ENCODE results near the gene ACSS3.
"Not testable (repeated sequence)": the region's sequence is repeated elsewhere in the genome, so short reads cannot be mapped to it uniquely, and the experiment has no call there.

The ACSS3 gene

DNA sequence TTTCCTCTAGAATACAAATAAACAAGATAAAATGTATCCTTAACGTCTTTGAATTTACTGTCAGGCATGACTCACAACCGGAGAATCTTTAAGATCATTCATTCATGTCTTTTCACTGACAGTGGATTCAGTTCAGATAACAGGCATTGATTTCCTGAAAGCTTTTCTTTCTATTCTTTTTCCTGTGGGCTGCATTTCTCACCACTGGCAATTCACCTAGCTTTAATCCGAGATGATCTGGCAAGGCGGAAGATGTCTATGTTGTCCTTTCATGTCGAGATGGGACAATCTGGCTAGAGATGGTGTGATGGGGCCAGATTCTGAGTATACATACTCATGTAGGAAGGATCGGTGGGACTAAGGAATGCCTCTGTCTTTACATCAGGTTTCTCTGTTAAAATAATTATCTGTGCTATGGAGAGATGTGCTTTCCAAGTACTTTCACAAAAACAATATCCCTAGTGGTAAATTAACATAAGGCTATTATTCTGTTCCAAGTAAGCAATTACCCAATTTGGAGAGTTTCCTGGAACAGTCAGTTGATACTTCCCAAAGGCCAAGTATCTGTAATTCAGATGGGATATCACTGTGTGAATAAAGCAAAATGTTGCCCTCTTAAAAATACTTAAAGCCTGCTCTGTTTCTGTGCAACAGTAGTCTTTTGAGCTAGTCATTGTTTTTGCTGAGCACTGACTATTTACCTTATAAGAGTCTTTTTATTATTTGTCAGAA lies 17.8 kb downstream of the ACSS3 start:
- peak; percentile 34 for DNase-seq (ENCODE audit: low spot score)

DNA sequence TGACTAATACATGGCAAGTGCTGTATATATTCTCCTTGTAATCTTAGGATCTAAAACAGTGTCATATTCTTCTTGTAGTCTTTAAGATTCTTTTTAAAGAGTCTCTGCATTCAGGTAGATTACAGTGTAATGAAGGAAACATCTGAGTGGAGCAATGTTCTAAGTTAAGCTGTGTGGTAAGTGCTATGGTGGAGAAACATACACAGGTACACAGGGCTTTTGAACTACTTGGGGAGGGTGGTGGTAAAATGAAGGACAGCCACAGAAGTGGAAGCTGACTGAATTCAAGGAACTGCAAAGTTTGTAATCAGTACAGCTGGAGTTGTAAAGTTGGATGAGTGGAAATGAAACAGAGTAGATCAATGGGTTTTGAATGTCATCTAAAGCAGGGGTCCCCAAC lies 27.8 kb downstream of the ACSS3 start:
- DNase-seq (ENCODE audit: low spot score), result no peak

DNA sequence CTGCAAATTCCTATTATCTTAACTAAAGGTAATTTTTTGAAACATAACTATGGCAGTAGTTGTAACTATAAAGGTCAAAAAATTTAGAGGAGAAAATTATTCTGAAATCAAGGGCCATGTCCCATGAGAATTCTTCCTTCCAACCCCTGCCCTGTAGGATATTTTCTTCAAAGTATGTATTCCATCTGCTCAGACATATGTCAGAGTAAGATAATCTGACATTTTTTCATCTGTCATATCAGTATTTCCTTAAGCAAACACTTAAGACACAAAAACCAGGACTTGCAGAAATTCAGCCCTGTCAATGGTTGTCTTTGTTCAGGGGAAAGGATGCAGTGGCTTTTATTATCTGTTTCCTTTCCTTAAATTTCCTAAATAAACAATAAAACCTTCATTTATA lies 36.3 kb downstream of the ACSS3 start:
- no peak for DNase-seq (ENCODE audit: low spot score)

DNA sequence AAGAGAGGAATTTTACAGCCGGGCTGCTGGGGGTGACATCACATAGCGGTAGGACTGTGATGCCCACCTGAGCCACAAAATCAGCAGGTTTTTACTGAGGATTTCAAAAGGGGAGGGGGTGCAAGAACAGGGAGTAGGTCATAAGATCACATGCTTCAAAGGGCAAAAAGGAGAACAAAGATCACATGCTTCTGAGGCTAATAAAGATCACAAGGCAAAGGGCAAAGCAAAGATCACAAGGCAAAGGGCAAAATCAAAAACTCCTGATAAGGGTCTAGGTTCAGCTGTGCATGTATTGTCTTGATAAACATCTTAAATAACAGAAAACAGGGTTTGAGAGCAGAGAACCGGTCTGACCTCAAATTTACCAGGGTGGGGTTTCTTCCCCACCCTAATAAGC lies 41.2 kb downstream of the ACSS3 start:
- not testable (repeated sequence) for DNase-seq (ENCODE audit: low spot score)

DNA sequence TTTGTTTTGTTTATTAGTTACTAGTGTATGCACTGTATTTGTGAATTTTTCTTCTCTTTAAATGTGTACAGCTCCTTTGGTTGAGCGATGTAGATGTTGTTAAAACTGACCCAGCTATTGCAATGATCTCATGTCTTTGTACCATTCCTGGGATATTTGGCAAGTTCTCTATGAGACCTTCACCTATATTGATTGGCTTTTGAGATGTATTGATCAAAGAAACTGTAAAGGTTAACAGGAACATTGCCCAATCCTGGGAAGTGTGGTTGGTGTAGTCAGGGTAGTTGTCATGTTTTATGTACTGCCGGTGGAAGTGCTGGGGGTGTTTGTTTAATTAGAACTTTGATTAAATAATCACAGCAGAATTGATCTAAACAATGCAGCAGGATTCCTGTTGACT lies 43.1 kb downstream of the ACSS3 start:
- DNase-seq (ENCODE audit: low spot score), result no peak

DNA sequence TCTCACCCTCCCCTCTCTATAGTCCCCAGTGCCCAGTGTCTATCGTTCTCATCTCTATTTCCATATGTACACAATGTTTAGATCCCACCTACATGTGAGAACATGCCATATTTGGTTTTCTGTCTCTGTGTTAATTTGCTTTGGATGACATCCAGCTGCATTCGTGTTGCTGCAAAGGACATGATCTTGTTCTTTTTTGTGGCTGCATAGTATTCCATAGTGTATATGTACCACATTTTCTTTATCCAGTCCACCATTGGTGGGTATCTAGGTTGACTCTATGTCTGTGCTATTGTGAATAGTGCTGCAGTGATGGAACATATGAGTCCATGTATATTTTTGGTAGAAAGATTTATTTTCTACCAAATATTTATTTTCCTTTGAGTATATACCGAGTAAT lies 45.7 kb downstream of the ACSS3 start:
- DNase-seq (ENCODE audit: low spot score), result no peak

DNA sequence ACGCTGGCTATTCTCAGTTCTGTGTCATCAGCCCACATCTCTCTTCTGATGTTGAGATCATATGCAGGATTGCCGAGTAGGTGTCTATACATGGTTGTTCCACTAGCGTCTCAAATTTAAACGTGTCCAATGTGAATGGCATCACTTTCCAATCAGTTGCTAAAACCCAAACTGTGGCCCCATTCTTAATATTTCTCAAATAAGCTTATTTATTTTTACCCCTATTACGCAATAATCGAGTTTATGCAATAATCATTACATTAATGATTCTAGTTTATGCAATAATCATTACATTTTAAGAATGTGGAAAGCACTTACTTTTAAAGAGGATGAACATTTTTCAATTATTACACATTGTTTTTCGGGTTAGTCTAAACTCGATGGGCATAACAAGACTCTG lies 47.8 kb downstream of the ACSS3 start:
- DNase-seq (ENCODE audit: low spot score), result no peak

DNA sequence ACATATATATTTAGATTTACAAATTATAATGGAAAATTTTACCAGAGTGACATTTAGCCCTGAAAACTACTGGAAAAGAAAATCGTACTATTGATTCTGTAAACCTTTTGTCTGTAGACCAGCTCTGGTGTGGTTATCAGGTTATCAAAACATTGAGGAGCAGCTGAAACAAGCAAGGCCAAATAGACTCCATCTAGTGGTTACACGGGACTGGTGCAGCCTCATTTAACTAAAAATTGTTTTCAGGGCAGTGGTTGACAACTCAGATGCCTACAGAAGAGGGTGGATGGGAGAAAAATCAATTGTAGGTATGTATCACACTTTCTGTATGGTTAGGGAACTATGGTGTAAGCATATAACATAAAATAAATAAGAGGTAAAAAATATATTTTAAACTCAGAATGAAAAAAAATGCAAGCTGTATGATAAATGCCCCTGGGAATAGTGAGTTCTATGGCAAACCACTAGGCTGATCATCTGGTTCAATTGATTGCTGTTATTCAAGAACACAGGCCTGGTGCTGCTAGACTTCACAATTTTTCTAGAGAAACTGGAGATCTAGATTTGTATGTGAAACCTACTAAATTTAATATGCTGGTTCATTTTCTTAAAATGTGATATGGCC lies 51.2 kb downstream of the ACSS3 start:
- DNase-seq (ENCODE audit: low spot score), result peak; percentile 7

DNA sequence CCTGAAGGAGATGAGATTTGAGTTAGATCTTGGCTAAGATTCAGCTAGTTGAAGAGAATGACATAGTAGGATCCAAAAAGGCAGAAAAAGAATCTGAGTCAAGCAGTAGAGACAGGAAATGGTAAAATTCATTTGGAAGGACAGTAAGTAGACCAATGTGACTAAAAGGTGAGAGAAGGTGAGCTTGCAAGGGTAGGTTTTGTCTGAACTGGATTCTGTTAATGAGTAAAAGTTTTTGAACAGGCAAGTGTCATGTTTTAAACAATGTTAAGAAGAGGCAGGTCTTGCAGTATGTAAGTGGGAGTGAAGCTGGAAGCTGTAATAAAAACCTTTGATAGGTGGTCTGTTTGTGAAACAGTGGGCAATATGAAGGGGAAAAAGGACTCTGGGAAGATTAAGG lies 58.6 kb downstream of the ACSS3 start:
- DNase-seq (ENCODE audit: low spot score), result no peak

DNA sequence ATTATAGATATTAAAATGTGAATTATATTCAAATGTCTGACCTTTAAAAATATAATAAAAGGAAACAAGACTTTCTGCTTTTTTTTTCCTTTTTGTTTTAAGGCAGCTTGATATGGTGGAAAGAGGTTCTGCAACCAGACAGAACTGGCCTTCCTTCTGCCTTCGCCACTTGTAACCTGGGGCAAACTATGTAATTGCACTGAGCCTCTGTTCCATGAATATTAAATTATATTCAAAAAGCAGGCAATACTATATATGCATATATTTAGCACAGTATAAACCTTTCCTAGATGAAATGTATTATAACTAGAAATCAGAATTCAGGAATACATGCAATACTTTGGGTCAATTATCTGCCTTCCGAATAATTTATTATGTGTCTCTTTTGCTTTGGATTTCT lies 59.9 kb downstream of the ACSS3 start:
- DNase-seq (ENCODE audit: low spot score), result no peak

DNA sequence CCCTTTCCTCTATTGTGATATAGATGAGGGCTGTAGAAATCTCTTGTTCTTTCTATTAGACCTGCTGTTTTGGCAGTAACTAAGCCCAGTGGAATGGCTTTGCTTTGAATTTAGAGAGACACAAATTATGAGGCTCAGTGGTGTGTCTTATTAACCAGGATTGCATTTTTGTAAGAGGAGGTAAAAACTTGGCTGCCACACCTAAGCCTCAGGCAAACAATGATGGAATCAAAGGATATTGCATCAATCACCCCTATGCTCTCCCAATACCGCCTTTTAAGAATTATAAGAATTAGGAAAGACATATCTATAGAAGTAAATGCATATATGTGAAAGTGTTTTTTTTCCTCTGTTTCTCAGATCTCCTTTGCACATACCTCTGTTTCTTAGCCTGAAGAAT lies 63.3 kb downstream of the ACSS3 start:
- no peak for DNase-seq (ENCODE audit: low spot score)

DNA sequence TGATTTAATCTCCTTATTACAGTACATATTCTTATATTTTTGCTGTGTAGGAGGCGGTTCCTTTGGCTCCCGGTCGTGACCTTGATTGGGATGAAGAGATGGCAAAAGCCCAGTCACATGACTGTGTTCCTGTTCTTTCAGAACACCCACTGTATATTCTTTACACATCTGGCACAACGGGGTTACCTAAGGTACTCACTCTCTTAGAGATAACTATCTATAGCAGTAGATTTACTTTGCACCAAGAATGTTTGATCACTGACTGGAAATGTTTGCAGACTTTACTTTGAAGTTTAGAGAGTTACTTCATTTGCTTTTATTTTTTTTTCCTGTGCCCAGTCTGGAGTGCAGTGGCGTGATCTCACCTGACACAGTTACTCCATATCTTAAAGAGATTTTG lies 65.2 kb downstream of the ACSS3 start:
- DNase-seq (ENCODE audit: low spot score), result no peak

DNA sequence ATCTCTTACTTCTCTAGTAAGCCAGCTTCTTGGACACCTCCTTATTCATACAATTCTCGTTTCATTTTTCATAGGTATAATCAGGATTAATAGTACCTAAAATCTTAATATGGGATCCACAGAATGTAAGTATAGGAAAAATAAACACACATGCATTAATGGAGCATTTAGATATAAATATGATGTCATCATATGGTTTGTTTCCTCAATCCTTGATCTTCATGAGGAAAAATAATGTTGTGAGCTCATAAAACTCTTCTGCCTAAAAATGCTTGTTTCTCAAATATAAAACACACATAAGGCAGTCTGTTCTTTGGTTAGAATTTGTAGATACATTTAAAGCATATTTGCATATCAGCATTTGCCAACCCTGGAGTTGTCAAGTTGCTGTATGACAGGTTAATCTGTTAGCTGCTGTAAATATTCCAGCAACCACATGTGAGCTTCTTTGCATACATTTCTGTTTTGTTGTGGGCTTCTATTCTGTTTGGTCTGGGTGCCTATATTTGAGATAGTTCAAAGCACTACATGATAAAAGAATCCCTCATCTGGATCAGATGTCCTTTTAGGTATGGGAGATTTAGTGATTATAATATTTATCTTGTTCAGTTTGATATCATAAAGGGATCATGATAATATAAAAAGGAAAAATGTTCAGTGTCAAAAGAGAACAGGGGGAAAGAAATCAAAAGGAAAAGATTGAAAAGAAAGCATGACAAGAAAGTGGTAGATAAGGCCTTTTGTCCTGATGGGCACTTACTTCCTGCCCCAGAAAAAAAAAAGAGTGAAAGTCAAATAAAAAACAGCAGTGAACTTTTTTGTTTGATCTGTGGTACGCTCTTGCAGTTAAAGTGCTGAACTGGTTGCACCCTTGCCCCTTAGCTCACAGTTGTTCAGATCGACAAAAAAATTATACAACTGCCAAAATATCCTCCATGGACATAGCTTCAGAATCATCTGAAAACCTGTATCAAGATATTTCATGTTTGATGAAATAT lies 68.6 kb downstream of the ACSS3 start:
- no peak for DNase-seq (ENCODE audit: low spot score)

DNA sequence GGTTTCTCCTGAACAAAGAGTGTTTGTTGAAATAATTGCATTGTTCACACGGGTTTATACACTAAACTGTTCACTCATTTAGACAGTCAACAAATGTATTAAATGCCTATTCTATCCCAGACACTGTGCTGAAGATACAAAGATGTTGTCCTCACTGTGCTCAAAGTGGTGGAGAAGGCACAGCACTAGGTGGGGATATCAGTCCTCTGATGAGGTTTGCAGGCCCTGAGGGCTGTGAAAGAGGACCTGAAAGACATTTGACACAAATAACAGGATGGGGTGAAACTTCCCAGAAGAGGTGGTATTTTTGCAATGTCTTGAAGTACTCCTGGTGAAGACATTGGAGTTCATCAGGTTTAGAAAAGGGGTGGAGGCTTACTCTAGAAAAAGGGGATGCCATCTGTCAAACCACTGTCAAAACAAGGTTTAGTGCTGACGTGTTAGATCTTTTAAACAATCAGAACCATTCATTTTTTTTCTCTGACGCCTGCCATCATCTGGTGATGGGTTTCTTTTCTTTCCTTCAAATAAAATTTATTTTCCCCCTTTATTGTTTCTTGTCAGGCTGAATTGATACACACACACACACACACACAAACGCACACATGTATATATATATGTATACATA lies 69.5 kb downstream of the ACSS3 start:
- no peak for DNase-seq (ENCODE audit: low spot score)

DNA sequence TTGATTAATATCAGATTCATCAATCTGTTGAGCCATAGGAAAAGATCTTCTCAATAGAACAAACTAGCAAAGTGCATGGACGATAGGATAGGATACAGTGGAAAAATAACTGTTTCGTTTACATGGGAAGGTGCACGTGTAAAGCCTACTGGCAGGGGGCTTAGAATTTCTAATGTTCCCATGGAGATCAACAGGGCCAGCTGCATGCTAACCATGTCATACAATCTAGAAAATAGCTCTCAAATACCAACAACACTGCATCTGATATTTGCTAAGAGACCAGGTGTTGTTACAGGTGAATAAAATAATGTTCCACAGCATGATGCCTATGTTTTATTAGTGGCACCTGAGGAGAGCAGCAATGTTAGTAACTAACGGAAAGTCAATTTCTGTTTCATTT lies 72.5 kb downstream of the ACSS3 start:
- no peak for DNase-seq (ENCODE audit: low spot score)

DNA sequence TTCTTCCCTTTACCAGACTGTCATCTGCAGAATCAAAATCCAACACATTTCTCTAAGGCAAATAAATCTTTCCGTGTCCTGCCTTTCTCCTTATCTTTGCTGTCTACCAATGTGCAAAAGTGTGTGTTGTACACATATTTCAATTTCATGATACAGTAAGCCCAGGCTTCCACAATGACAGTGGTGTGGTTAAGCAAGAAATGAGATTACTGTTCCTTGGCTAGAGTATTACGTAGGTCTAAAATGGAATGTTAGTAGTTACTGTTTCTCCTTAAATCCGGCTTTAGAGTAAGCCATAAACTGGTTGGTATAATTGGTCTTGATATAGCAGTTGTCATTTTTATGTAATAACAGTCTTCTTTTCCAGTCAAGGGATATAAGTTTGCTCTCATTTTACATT lies 82.0 kb downstream of the ACSS3 start:
- no peak for DNase-seq (ENCODE audit: low spot score)

DNA sequence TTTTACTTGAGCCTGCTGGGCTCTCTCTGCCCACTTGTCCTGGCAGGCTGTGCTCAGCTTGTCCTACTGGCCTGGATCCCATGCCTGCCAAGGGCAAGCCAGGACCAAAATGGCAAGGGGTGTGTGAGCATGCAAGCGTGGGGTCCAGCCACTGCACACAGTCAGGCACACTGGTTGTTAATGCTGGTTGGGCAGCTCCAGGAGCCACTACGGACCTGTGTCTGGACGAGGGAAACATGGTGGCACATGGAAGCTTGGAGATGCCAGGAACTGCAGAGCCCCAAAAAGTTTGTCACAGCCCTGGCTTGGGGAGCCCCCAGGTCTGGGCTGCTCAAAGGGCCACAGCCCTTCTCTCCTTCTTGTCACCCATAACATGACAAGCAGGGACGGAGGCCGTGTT lies 83.8 kb downstream of the ACSS3 start:
- DNase-seq (ENCODE audit: low spot score), result no peak

DNA sequence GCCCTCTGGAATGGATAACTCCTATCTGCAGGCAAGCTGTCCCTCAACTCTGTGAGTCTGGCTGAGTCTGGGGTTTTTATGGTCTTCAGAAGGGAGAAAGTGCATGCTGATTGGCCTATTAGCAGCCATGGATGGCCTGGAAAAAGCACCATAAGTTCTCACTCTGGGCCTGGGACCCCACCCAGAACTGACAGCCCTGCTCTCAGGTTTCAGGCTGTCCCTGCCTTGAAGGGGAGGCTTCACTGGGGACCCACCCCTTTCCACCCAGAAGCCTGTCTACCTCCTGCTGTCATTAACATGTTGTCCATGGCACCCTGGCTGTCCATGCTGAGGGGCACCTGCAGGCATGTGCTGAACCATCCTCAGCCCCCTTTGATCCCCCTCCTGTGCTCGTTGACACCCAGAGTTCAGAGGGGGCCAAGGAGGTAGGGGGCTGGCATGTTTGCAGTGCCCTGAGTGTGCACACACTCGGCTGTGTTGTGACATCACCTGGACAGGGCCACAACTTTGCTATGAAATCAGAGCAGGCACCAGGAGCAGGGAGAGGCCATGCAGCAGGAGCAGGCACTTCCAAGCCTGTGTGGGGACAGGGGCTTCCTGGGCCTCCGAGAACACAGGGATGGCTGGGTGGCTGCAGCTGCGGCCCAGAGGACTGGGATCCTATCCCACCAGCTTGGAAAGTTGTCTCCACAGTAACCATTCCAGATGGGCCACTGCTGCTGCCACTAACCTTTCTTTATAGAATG lies 84.7 kb downstream of the ACSS3 start:
- DNase-seq (ENCODE audit: low spot score), result no peak

DNA sequence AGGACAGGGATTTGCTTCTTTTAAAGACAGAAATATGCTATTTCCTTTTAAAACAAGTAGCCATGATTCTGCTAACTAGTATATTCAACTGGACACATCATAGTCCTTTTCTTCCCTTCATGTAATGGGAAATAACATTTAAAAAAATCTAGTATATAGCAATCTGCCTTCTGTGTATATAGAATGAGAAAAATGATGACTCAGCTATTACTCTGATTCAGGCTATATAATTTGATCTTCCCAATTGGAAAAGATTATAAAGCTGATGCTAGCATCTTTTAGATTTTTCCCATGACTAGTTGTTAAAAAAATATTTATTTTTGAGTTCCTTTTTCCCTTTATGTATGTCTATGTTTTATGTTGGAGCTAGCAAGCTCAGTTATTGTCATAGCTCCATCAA lies 86.9 kb downstream of the ACSS3 start:
- no peak for DNase-seq (ENCODE audit: low spot score)

DNA sequence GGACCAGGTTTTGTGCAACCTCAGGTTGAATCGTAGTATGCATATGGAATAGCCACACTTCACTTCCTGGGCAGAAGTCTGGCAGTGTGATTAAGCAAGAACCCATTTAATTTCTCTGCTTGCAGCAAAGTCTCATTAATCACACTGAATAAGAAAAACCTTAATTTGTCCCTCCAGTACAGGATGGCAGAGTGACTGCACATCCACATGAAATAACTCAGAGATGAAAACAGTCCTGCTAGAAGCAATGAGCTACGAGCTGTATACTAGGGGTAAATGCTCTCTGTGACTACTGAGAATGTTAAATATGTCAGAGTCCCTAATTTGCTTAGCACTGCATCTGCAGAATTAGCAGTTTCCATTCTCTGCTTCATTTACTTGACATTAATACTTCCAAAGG lies 88.9 kb downstream of the ACSS3 start:
- DNase-seq (ENCODE audit: low spot score), result no peak

DNA sequence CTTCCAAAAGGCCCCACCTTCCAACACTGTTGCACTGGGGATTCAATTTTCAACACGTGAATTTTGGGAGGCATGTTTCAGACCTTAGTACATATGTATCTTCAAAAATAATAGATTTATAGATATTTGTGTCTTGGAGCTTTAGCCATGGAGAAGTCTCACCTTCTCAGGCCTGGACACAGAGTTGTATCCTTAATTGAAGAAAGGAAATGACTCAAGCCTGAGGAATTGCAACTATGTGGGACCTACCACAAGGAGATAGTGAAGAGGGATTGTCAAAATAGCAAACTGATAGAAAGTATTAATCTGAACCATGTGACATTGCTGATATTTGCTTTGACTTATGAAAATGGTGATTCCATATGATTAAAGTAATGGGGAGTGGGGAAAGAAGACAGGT lies 89.8 kb downstream of the ACSS3 start:
- DNase-seq (ENCODE audit: low spot score), result no peak

DNA sequence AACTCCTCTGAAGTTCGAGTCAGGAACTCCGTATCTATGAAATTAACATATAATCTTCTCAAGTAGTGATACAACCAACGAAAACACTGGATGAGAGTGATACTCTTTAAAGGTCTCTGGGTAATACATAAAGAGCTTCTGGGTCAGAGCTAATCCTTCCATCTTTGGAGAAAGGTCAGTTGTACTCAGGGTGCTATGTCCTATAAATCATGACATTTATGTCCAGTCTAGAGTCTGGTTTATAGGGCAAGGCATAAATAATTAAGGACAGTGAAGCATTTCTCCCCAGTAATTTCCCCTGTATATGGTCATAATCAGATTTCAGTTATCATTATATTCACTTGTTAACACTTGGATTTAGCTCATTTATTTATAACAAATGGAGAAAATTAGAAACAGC lies 90.6 kb downstream of the ACSS3 start:
- no peak for DNase-seq (ENCODE audit: low spot score)

Measured in putamen (tissue), 1 donor.